Naive thymus-derived CD8-positive, alpha-beta T cell (primary cell): ENCODE data around the gene MFRP. TPM values are rescaled to one million over a fixed set of nuclear protein-coding genes. Genes with fewer than 3 reads are reported as not detected.

Experiments
- ATAC-seq, 2 donors: fragments of 150-1000 bp; cut with Tn5 transposase in 1 of 2; sonication (Bioruptor Pico), chemical (Tn5 transposase) in 1 of 2; 1 replicate in 1 of 2; 2 replicates in 1 of 2; pipeline ENCODE4 v1.10.0; 2021; ENCODE audit warnings: mild to moderate bottlenecking in 2 of 2, moderate library complexity in 2 of 2
- POLR2A ChIA-PET: fragments of 350-600 bp; sonication (Branson Sonifier 250); formaldehyde crosslinking; loops from one replicate; lab custom pipeline; 2021; ENCODE audit warnings: antibody characterized with exemption; lab: Charles Lee
- DNase-seq, 10 donors: peaks; one replicate each; pipeline versions ENCODE4 v3.0.0 to v3.0.0-alpha.2; 2020 to 2022
- H3K27ac Mint-ChIP-seq, 10 donors: one replicate each; pipeline ENCODE4 v1.8.0; 2020 to 2022; ENCODE audit warnings: mild to moderate bottlenecking in 10 of 10, mixed read lengths in 10 of 10, moderate library complexity in 4 of 10, inconsistent platforms in 1 of 10
- H3K27me3 Mint-ChIP-seq, 5 donors: one replicate each; pipeline ENCODE4 v1.8.0; 2021 to 2022; ENCODE audit warnings: mixed read lengths in 5 of 5
- H3K36me3 Mint-ChIP-seq, 3 donors: one replicate each; pipeline ENCODE4 v1.8.0; 2020 to 2022; ENCODE audit warnings: mixed read lengths in 3 of 3, mild to moderate bottlenecking in 2 of 3, inconsistent platforms in 1 of 3
- H3K4me1 Mint-ChIP-seq, 4 donors: one replicate each; pipeline ENCODE4 v1.8.0; 2021 to 2022; ENCODE audit warnings: mixed read lengths in 4 of 4
- H3K4me3 Mint-ChIP-seq, 10 donors: one replicate each; pipeline ENCODE4 v1.8.0; 2020 to 2022; ENCODE audit warnings: mild to moderate bottlenecking in 10 of 10, mixed read lengths in 10 of 10, moderate library complexity in 6 of 10, inconsistent platforms in 1 of 10
- H3K9me3 Mint-ChIP-seq, 9 donors: one replicate each; pipeline ENCODE4 v1.8.0; 2020 to 2022; ENCODE audit warnings: mixed read lengths in 9 of 9, mild to moderate bottlenecking in 3 of 9, inconsistent platforms in 1 of 9, moderate library complexity in 1 of 9
- polyA plus RNA-seq, 3 donors: library from polyadenylated mRNA; unstranded; fragments of 300-500 nt; fragmentation: Illumina TruSeq; gene quantifications; one replicate each; pipeline ENCODE4 v1.2.3, GENCODE V29; 2021
- total RNA-seq, 8 experiments: library from RNA in 2 of 8; stranded (reverse) in 2 of 8; gene quantifications; one replicate each; pipeline ENCODE4 v1.2.3 and lab custom pipeline; 2021 to 2026

The MFRP gene
- total and polyA plus RNA-seq, 5 experiments from 2014 or later = not detected

DNA sequence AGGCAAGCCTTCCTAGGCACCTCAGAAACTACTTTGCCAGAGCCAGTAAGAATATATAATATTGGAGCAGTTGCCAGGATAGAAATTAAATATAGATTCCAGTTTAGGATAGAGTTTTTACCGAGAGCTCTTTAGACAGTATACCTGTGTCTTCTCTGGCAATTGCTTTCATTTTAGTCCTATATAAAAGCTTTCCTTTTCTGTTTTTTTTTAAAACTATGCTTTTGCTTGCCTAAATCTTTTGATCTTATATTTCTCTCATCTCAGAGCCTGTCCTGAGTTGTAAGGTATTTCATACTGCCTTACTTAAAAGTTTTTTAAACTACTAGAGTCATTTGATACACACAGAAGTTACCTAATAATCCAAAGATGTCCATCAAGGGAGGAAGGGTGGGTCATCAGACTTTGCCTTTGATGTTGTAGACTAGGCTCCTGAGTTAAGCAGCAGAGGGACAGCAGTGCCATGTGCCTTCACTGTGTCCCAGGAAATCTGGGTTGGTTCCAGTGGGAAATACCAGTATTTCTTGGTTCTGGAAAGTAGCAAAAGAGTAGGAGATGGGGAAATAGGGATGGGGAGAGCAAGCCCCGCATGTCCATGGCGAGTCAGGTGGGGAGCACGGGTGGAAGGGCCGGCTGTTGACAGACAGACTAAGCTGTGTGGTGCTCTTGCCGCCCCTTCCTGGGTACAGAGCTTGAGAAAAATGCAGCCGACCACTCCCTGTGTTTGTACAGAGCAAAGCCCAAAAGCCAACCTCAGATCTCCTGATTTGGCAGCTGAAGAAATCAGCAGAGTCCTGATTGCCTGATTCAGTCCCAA, 40.7 kb downstream of the MFRP start:
- no peaks in the 10 kb centered on the region for H3K9me3 Mint-ChIP-seq
- H3K36me3 Mint-ChIP-seq = peaks cover 5 to 50% (median 13%) of the 10 kb centered on the region in 3 donors
- peak overlapping the region; percentile 25 to 91 (median 81) for H3K4me3 Mint-ChIP-seq
- no peaks in the 10 kb centered on the region for H3K27me3 Mint-ChIP-seq
- POLR2A ChIA-PET = interaction anchor here (0.6 to 7.8 kb wide), 5 partner anchors 15 to 99 kb away, joined by 3 to 138 read pairs (median 8); partner anchors contain the start of genes CBL, MCAM and RNF26
- H3K27ac Mint-ChIP-seq = peak overlapping the region; percentile 92 to 100 (median 99)
- H3K4me1 Mint-ChIP-seq = peaks cover 23 to 39% (median 31%) of the 10 kb centered on the region in 4 donors
- DNase-seq (peak in 2 of 10 donors; percentile 37 to 48), ATAC-seq (peak; percentile 19 to 39)

DNA sequence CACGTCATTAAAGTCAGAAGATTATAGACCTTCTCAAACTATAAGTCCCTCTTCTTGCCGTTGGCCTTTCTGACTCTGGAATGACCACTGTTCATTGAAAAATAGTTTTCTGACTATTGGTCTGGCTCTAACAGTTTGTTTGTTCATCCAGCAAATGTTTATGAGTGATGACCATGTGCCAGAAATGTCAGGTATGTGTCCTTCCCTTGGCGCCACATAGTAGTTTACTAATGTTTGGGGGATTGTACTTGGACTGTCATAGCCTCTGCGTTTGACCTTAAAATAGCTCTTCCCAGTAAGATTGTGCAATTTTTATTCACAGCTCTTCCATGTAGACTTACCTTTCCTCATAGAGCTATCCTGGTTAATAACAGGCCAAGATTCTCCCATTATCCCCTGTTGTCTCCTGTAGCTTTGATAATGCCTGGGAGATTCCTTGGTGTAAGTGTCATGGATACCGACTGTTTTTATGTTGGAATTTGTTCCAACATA, 43.2 kb downstream of the MFRP start:
- no peaks in the 10 kb centered on the region for H3K9me3 Mint-ChIP-seq
- peaks cover 22 to 35% (median 31%) of the 10 kb centered on the region in 4 donors for H3K4me1 Mint-ChIP-seq
- DNase-seq = no peak
- H3K27ac Mint-ChIP-seq = peak overlapping the region in 9 of 10 donors; percentile 19 to 100 (median 72)
- peaks cover 10 to 70% (median 24%) of the 10 kb centered on the region in 3 donors for H3K36me3 Mint-ChIP-seq
- ATAC-seq = no peak
- POLR2A ChIA-PET = interaction anchor here (1.1 to 7.8 kb wide), 2 partner anchors 17 to 194 kb away, joined by 3 to 138 read pairs; partner anchors contain the start of gene MCAM
- no peak overlapping the region for H3K4me3 Mint-ChIP-seq
- H3K27me3 Mint-ChIP-seq = no peaks in the 10 kb centered on the region

DNA sequence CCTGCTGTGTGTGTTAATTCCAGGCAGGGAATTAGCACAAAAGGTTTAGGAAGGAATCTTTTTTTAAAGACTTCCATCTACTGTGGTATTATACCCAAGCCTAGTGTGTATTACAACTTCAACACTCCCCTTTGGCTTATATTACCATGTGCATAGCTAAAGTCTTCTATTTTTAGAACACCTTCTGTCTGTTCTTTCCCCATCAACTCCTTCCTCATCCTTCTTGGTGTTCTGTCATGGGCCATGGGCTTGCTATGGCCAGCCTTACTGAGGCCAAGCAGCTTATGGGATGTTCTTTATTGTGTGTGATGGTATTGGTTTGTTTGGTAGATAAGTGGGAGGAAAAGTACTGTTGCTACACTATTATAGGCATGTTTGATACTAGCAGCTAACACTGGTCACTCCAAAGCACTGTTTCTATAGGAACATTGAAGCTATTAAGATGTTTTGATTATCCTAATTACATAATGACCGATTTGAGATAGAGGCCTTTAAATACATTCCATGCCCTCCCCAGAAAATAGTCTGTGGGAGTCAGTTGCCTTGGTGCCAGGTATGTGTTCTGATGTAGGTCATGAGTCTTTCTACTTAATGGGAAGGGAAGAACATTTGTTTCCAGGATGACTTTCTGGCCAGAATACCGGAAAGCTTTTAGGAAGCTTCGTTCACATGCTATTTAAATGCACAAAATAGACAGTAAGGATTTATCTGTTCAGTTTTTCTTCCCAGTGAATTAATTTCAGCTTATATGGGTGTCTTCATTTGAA, 46.1 kb downstream of the MFRP start:
- Mint-ChIP-seq H3K27me3 (no peaks in the 10 kb centered on the region), H3K27ac (peak overlapping the region in 3 of 10 donors; percentile 56 to 75 (median 65)), H3K9me3 (no peaks in the 10 kb centered on the region), H3K4me3 (no peak overlapping the region), H3K36me3 (peaks cover 11 to 95% (median 26%) of the 10 kb centered on the region in 3 donors), H3K4me1 (peaks cover 7 to 14% (median 10%) of the 10 kb centered on the region in 4 donors)
- ATAC-seq = no peak
- DNase-seq = no peak
- POLR2A ChIA-PET = interaction anchor here (1.3 to 1.9 kb wide), 2 partner anchors 21 to 233 kb away, joined by 5 to 6 read pairs; partner anchors contain the start of gene VPS11

DNA sequence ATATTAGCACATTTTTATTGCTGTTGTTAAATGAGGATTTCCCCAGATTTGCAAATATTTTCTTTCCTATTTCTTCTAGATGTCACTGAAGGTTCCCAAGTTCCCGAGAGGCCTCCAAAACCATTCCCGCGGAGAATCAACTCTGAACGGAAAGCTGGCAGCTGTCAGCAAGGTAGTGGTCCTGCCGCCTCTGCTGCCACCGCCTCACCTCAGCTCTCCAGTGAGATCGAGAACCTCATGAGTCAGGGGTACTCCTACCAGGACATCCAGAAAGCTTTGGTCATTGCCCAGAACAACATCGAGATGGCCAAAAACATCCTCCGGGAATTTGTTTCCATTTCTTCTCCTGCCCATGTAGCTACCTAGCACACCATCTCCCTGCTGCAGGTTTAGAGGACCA, 47.1 kb downstream of the MFRP start:
- POLR2A ChIA-PET = interaction anchor here (0.6 to 1.9 kb wide), 3 partner anchors 22 to 232 kb away, joined by 3 to 6 read pairs (median 5); partner anchors contain the start of gene VPS11
- peak overlapping the region in 1 of 10 donors; percentile 40 for H3K27ac Mint-ChIP-seq

DNA sequence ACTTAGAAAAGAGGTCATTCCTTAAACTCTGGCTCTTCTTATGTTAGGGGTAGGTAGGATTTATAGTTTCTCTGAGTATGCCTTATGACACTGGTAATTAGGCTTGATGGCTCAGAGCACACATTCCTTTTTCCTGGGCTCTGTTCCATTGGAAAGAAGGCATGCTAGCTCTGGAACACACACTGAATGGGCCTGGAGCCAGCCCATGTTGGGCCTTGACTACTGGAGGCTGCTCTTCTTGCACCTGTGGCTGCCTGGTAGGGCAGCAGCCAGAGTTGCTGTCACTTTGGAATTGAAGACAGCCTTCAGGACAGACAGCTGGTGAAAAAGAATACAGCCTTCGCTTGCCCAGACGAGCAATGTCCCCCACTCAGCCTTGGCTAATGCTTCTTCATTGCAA, 47.8 kb downstream of the MFRP start:
- ATAC-seq (no peak), DNase-seq (no peak)
- Mint-ChIP-seq H3K27me3 (no peaks in the 10 kb centered on the region), H3K4me3 (no peak overlapping the region), H3K27ac (peak overlapping the region in 1 of 10 donors; percentile 49), H3K36me3 (peaks cover 11 to 87% (median 26%) of the 10 kb centered on the region in 3 donors), H3K4me1 (peaks cover 0 to 5% (median under 1%) of the 10 kb centered on the region in 4 donors), H3K9me3 (no peaks in the 10 kb centered on the region)
- POLR2A ChIA-PET = no interaction called here

More for the DNA sequence above, 47.1 kb downstream of the MFRP start:
- no peaks in the 10 kb centered on the region for H3K9me3 Mint-ChIP-seq
- H3K27me3 Mint-ChIP-seq = no peaks in the 10 kb centered on the region
- peaks cover 0 to 8% (median 3%) of the 10 kb centered on the region in 4 donors for H3K4me1 Mint-ChIP-seq
- DNase-seq = no peak
- peaks cover 11 to 93% (median 26%) of the 10 kb centered on the region in 3 donors for H3K36me3 Mint-ChIP-seq
- no peak for ATAC-seq
- H3K4me3 Mint-ChIP-seq = no peak overlapping the region

DNA sequence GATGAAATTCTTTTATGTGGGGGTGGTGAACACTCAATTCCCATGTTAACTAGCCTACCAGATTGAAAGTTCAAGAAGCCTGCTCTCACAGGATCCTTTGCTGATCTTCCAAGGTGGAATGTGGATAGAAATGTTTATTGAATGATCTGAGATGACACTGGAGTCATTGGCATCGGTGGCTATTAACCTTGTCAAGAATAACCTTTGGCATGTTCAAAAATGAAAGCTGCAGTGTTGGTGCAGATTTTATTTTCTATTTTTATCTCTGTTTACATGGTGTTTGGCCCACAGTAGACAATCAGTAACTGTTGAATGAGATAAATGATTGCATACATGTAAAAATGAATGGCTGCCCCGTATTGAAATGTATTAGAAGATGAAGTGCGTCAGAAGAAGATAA, 48.6 kb downstream of the MFRP start:
- POLR2A ChIA-PET = interaction anchor here (0.9 to 1.1 kb wide), 2 partner anchors 10 to 92 kb away, joined by 3 read pairs; partner anchors contain the start of gene CBL
- DNase-seq = no peak
- Mint-ChIP-seq H3K9me3 (no peaks in the 10 kb centered on the region), H3K27ac (peak overlapping the region in 2 of 10 donors; percentile 13 to 35), H3K4me3 (no peak overlapping the region), H3K36me3 (peaks cover 11 to 86% (median 22%) of the 10 kb centered on the region in 3 donors), H3K27me3 (no peaks in the 10 kb centered on the region), H3K4me1 (peaks cover 0 to 5% (median under 1%) of the 10 kb centered on the region in 4 donors)
- ATAC-seq = no peak

DNA sequence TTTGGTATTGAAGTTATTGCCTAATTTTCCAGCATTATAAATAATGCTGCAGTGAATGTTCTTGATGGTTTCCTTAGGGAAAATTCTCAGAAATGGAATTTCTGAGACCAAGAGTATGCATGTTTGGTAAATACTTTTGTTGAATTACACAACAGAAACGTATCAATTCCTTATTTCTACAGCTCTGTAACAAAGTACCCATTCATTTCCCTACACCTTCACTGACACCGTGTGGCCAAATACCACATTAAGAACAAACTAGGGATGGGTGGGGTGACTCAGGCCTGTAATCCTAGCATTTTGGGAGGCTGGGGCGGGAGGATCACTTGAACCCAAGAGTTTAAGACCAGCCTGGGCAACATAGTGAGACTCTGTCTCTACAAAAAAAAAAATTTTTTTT, 51.3 kb downstream of the MFRP start:
- Mint-ChIP-seq H3K27ac (no peak overlapping the region), H3K36me3 (peaks cover 6 to 78% (median 15%) of the 10 kb centered on the region in 3 donors), H3K27me3 (no peaks in the 10 kb centered on the region), H3K4me1 (no peaks in the 10 kb centered on the region), H3K9me3 (no peaks in the 10 kb centered on the region), H3K4me3 (no peak overlapping the region)
- POLR2A ChIA-PET = no interaction called here
- ATAC-seq = no peak
- no peak for DNase-seq

DNA sequence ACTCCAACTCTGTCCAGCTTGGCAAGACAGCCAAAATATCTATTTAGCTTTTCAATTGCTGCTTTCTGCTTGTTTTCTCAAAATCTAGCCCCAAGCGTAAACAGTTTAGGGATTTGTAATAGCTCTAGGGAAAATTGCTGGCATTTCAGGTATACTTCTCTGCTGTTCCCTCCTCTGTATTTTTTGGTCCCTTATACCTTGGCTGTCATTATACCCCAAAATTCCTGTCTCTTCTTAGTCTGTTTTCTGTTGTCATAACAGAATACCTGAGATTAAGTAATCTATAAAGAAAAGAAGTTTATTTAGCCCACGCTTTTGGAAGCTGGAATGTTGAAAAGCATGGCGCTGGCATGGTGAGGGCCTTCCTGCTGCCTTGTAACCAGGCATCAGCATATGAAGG, 53.0 kb downstream of the MFRP start:
- no peak overlapping the region for H3K4me3 Mint-ChIP-seq
- DNase-seq = no peak
- no peaks in the 10 kb centered on the region for H3K4me1 Mint-ChIP-seq
- POLR2A ChIA-PET = no interaction called here
- H3K36me3 Mint-ChIP-seq = peaks cover 4 to 70% (median 10%) of the 10 kb centered on the region in 3 donors
- H3K27me3 Mint-ChIP-seq = no peaks in the 10 kb centered on the region
- H3K9me3 Mint-ChIP-seq = no peaks in the 10 kb centered on the region
- no peak for ATAC-seq
- H3K27ac Mint-ChIP-seq = no peak overlapping the region

DNA sequence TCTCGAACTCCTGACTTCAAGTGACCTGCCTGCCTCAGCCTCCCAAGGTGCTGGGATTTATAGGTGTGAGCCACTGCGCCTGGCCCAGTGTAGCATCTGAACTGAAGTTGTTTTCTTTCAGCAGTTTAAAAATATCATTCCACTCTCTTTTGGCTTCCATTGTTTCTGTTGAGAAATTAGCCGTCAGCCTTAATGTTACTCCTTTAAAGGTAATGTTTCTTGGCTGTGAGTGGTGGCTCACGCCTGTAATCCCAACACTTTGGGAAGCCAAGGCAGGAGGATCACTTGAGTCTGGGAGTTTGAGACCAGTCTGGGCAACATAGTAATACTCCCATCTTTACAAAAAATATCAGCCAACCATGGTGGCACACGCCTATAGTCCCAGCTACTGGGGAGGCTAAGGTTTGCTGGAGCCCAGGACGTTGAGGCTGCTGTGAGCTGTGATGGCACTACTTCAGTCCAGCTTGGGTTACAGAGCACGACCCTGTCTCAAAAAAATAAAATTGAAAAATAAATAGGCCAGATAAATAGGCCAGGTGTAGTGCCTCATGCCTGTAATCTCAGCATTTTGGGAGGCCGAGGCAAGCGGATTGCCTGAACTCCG, 55.5 kb downstream of the MFRP start:
- Mint-ChIP-seq H3K4me1 (peaks cover 0 to 5% (median under 1%) of the 10 kb centered on the region in 4 donors), H3K36me3 (peaks cover 8 to 71% (median 16%) of the 10 kb centered on the region in 3 donors), H3K27me3 (no peaks in the 10 kb centered on the region), H3K9me3 (no peaks in the 10 kb centered on the region), H3K4me3 (no peak overlapping the region), H3K27ac (peak overlapping the region in 1 of 10 donors; percentile 24)
- POLR2A ChIA-PET = no interaction called here
- ATAC-seq (no peak), DNase-seq (no peak)
